K562 (cell line): ENCODE data around the gene FAM193A. TPM values are rescaled to one million over a fixed set of nuclear protein-coding genes. Genes with fewer than 3 reads are reported as not detected.
A peak's percentile ranks its signal among the peaks of the same experiment; 100 is the strongest.

Experiments used
- ATAC-seq: fragments of 200-7000 bp; cut with Tn5 transposase; 3 replicates; pipeline ENCODE4 v1.9.1; 2020; ENCODE audit warnings: moderate library complexity
- BruUV-seq: library from RNA; stranded (reverse); fragments of 400-500 nt; replicated peaks from 2 replicates; lab custom pipeline; 2021; lab: Mats Ljungman, UMichigan
- CTCF ChIA-PET: fragments of 300-600 bp; formaldehyde crosslinking; extraction: SDS; loops from one replicate; lab custom pipeline; 2021; ENCODE audit warnings: low intra/inter-chr PET ratio; lab: Yijun Ruan, JAX
- POLR2A ChIA-PET: fragments of 300-600, 350-650 bp; sonication (Branson Sonifier 250); formaldehyde crosslinking; extraction: SDS; loops from one replicate; lab custom pipeline; 2021; ENCODE audit warnings: antibody characterized with exemption, inconsistent platforms; lab: Yijun Ruan, JAX
- DNase-seq, 4 experiments: peaks; one replicate each; pipeline versions ENCODE4 v3.0.0 to v3.0.0-alpha.2; 2011 to 2018; ENCODE audit warnings: low spot score in 3 of 4, mixed read lengths in 3 of 4; ENCODE audit errors: extremely low read depth in 1 of 4
- FAIRE-seq: peaks from 2 replicates; lab custom pipeline; 2011; peaks lifted over from hg19 to GRCh38; lab: Jason Lieb, UNC
- H2AFZ ChIP-seq: 2 replicates; pipeline ENCODE4 v1.6.0; 2011; ENCODE audit warnings: low read depth, low read length, control low read depth, inconsistent platforms
- H3K27ac ChIP-seq: fragments of 200-600 bp; 3 replicates; pipeline ENCODE4 v1.8.0; 2011; ENCODE audit warnings: low read depth, mild to moderate bottlenecking, control low read depth, inconsistent platforms, low read length, moderate library complexity, mixed read lengths; ENCODE audit errors: extremely low read depth
- H3K27me3 ChIP-seq, 2 experiments: fragments of 300-600 bp in 1 of 2; 2 replicates in 1 of 2; 3 replicates in 1 of 2; pipeline versions ENCODE4 v1.6.0 to v1.8.0; 2011; ENCODE audit warnings: inconsistent platforms in 2 of 2, low read length in 2 of 2, mild to moderate bottlenecking in 1 of 2, mixed read lengths in 1 of 2, moderate library complexity in 1 of 2; ENCODE audit not compliant: control insufficient read depth in 2 of 2, insufficient read depth in 2 of 2
- H3K36me3 ChIP-seq: fragments of 300-600 bp; 3 replicates; pipeline ENCODE4 v1.8.0; 2011; ENCODE audit warnings: mild to moderate bottlenecking, low read length, inconsistent platforms; ENCODE audit not compliant: control insufficient read depth, insufficient read depth
- H3K4me1 ChIP-seq, 2 experiments: fragments of 200-600 bp in 1 of 2; replicated peaks in 1 of 2; 2 replicates in 1 of 2; 3 replicates in 1 of 2; pipeline versions ENCODE4 v1.5.1 to v1.8.0; 2011; ENCODE audit warnings: inconsistent platforms in 2 of 2, low read length in 2 of 2, mild to moderate bottlenecking in 1 of 2, mixed read lengths in 1 of 2, moderate library complexity in 1 of 2; ENCODE audit not compliant: control insufficient read depth in 2 of 2, insufficient read depth in 2 of 2
- H3K4me2 ChIP-seq: 2 replicates; pipeline ENCODE4 v1.6.1; 2011; ENCODE audit warnings: low read length, control low read depth, inconsistent platforms, mixed read lengths; ENCODE audit not compliant: insufficient read depth
- H3K4me3 ChIP-seq: fragments of 200-600 bp; sonication (generic), shearing (Covaris generic); 2 replicates; pipeline ENCODE4 v1.5.1; 2016; ENCODE audit warnings: control low read depth, inconsistent platforms
- H3K79me2 ChIP-seq: fragments of 200-600 bp; 3 replicates; pipeline ENCODE4 v1.8.0; 2011; ENCODE audit warnings: low read length, inconsistent platforms; ENCODE audit not compliant: control insufficient read depth, insufficient read depth
- H3K9ac ChIP-seq, 2 experiments: 2 replicates each; pipeline versions ENCODE4 v1.6.0 to v1.6.1; 2011; ENCODE audit warnings: low read depth in 2 of 2, low read length in 2 of 2, control low read depth in 1 of 2, inconsistent platforms in 1 of 2, mild to moderate bottlenecking in 1 of 2, mixed read lengths in 1 of 2; ENCODE audit not compliant: insufficient read depth in 1 of 2
- H3K9me1 ChIP-seq: one replicate; pipeline ENCODE4 v1.6.0; 2011; ENCODE audit warnings: inconsistent platforms, mild to moderate bottlenecking, low read length, moderate library complexity; ENCODE audit not compliant: control insufficient read depth, insufficient read depth
- H3K9me3 ChIP-seq: replicated peaks from 2 replicates; pipeline ENCODE4 v1.5.1; 2011; ENCODE audit warnings: low read depth, low read length, inconsistent platforms; ENCODE audit not compliant: control insufficient read depth, insufficient read depth
- H4K20me1 ChIP-seq: replicated peaks from 2 replicates; pipeline ENCODE4 v1.6.1; 2011; ENCODE audit warnings: low read length, inconsistent platforms, mixed read lengths; ENCODE audit not compliant: control insufficient read depth, insufficient read depth
- CEBPB ChIP-seq: fragments of 450-650 bp; IDR thresholded peaks from 2 replicates; pipeline ENCODE4 v1.6.1; 2016; ENCODE audit warnings: missing genetic modification characterization, missing compliant biosample characterization
- CEBPG ChIP-seq, 3 experiments: fragments of 200-800 bp in 1 of 3; sonication (Bioruptor generic) in 1 of 3; sonication (generic) in 1 of 3; formaldehyde crosslinking in 1 of 3; IDR thresholded peaks in 2 of 3; conservative IDR thresholded peaks in 1 of 3; 2 replicates each; pipeline versions ENCODE4 v1.6.1 to v1.8.0; 2016 to 2022; ENCODE audit warnings: missing compliant biosample characterization in 2 of 3, missing genetic modification characterization in 2 of 3, mild to moderate bottlenecking in 1 of 3, missing genetic modification reagents in 1 of 3
- CHD2 ChIP-seq: IDR thresholded peaks from 2 replicates; pipeline ENCODE4 v1.6.1; 2011; ENCODE audit warnings: low read depth, low read length
- DMBX1 ChIP-seq: fragments of 250-450 bp; sonication (Bioruptor Pico); IDR thresholded peaks from 2 replicates; pipeline ENCODE4 v1.8.0; 2022; ENCODE audit warnings: inconsistent platforms, mild to moderate bottlenecking, moderate library complexity, borderline replicate concordance
- FOXA1 ChIP-seq: fragments of 450-650 bp; IDR thresholded peaks from 2 replicates; pipeline ENCODE4 v1.6.1; 2016; ENCODE audit warnings: mild to moderate bottlenecking, borderline replicate concordance
- POLR2H ChIP-seq: IDR thresholded peaks from 2 replicates; pipeline ENCODE4 v1.6.1; 2016; ENCODE audit warnings: missing genetic modification characterization, low read depth, mild to moderate bottlenecking, control low read depth, missing compliant biosample characterization, moderate library complexity
- SMAD1 ChIP-seq: fragments of 150-350 bp; IDR thresholded peaks from 2 replicates; pipeline ENCODE4 v1.6.1; 2014; ENCODE audit warnings: low read length, low read depth; ENCODE audit not compliant: partially characterized antibody
- ZNF76 ChIP-seq: fragments of 250-450 bp; sonication (Bioruptor Pico); IDR thresholded peaks from 2 replicates; pipeline ENCODE4 v1.4.0; 2020; ENCODE audit warnings: mild to moderate bottlenecking, moderate library complexity, borderline replicate concordance
- WGBS: fragments of 100-300 bp; shearing (Covaris generic); methylation state at CpG from one replicate; pipeline ENCODE4 v1.1.6; 2016; ENCODE audit warnings: low coverage, mixed read lengths; ENCODE audit not compliant: insufficient coverage; ENCODE audit errors: missing lambda C conversion rate; 5-methylcytosine and 5-hydroxymethylcytosine counted together
- in situ Hi-C: fragments of 300-500 bp; cut with MboI; formaldehyde crosslinking; loops from 4 replicates; pipeline ENCODE4 v1.15.0; 2018; ENCODE audit warnings: inconsistent platforms, mixed read lengths
- intact Hi-C: fragments of 100-400 bp; cut with micrococcal nuclease; formaldehyde crosslinking; loops from 2 replicates; pipeline ENCODE4 v1.14.2; 2022
- polyA plus RNA-seq, 8 experiments: library from polyadenylated mRNA; depleted of rRNA in 4 of 8; stranded (reverse) in 5 of 8; unstranded in 3 of 8; fragments of >200 nt; fragmentation: Nextera tagmentation in 2 of 8; fragmentation: Illumina TruSeq in 1 of 8; extraction: Ambion mirVana in 2 of 8; extraction: Trizol in 1 of 8; gene quantifications; 2 replicates each; pipeline versions ENCODE4 v1.2.1 to v1.2.3, GENCODE V29; 2011 to 2014; ENCODE audit warnings: inconsistent platforms in 1 of 8, missing spikeins in 1 of 8
- total RNA-seq, 7 experiments: library from RNA; depleted of rRNA in 6 of 7; stranded (reverse); fragments of >200 nt in 6 of 7; fragmentation: Illumina TruSeq in 2 of 7; extraction: Trizol in 2 of 7; gene quantifications; 2 replicates each; pipeline versions ENCODE4 v1.2.1 to v1.2.3, GENCODE V29; 2011 to 2021; ENCODE audit warnings: low replicate concordance in 1 of 7

Gene FAM193A
- total and polyA plus RNA-seq, 9 of the 15 experiments (the other 6 are each of a cell fraction or from before 2014, with no cell fraction given), result 0.46 to 24.6 (median 9.6) TPM

GRCh38 chr4:2663275-2663674, 126.8 kb downstream of the FAM193A start:
- in situ Hi-C loops, result no loop called here
- POLR2A ChIA-PET, result interaction anchor here (0.6 kb wide), 1 partner anchor 78 kb away, joined by 4 read pairs; no protein-coding TSS in a partner anchor
- BruUV-seq, result no TSS peak
- Histone ChIP-seq H2AFZ (no peak overlapping the region), H3K9me1 (no peaks in the 10 kb centered on the region), H3K27ac (no peak overlapping the region), H4K20me1 (no peaks in the 10 kb centered on the region), H3K4me1 (no peaks in the 10 kb centered on the region), H3K9ac (no peak overlapping the region), H3K36me3 (peaks cover 57% of the 10 kb centered on the region), H3K79me2 (peaks cover 5% of the 10 kb centered on the region; the same call in 1 of the 3 replicates), H3K27me3 (no peaks in the 10 kb centered on the region), H3K4me2 (no peak overlapping the region), H3K9me3 (no peaks in the 10 kb centered on the region), H3K4me3 (no peak overlapping the region)
- WGBS, result 100% methylated on average over 2 of the region's 2 CpGs
- no peak for ATAC-seq
- CTCF ChIA-PET, result no interaction called here
- DNase-seq, result peak in 1 of 4 experiments; percentile 3
- FAIRE-seq, result no peak
- intact Hi-C loops, result no loop called here
- no peak for TF ChIP-seq DMBX1 (CRISPR knock-in tag)
- peak; percentile 87 for TF ChIP-seq CEBPB (tag)
- TF ChIP-seq CEBPG (CRISPR knock-in tag; IDR thresholded peaks at IDR 0.05), result no peak
- peak; percentile 71 to 77 for TF ChIP-seq CEBPG (tag; conservative IDR thresholded peaks at IDR 0.05 in 1 of 2, IDR thresholded peaks at IDR 0.05 in 1 of 2)

GRCh38 chr4:2666722-2667247, 130.3 kb downstream of the FAM193A start:
- DNase-seq (no peak), ATAC-seq (no peak), FAIRE-seq (peak; percentile 77)
- CTCF ChIA-PET, result no interaction called here
- BruUV-seq, result no TSS peak
- Histone ChIP-seq H4K20me1 (peaks cover 3% of the 10 kb centered on the region; the same call in 1 of the 2 replicates), H3K9ac (no peak overlapping the region), H3K9me1 (no peaks in the 10 kb centered on the region), H3K79me2 (peaks cover 6% of the 10 kb centered on the region; the same call in 1 of the 3 replicates), H3K36me3 (peaks cover 50% of the 10 kb centered on the region), H3K4me3 (no peak overlapping the region), H3K27me3 (no peaks in the 10 kb centered on the region), H3K4me1 (no peaks in the 10 kb centered on the region), H3K4me2 (no peak overlapping the region), H3K9me3 (no peaks in the 10 kb centered on the region), H3K27ac (no peak overlapping the region), H2AFZ (no peak overlapping the region)
- in situ Hi-C loops, result no loop called here
- POLR2A ChIA-PET, result no interaction called here
- intact Hi-C loops, result no loop called here
- TF ChIP-seq FOXA1, result no peak
- no peak for TF ChIP-seq ZNF76
- no peak for TF ChIP-seq POLR2H (tag)
- TF ChIP-seq CHD2, result no peak
- no peak for TF ChIP-seq SMAD1
- 84% methylated on average over 2 of the region's 2 CpGs for WGBS
